GM21528 (cell line): ENCODE results near the gene STAMBPL1.

ENCODE experiments used
- ATAC-seq: cut with Tn5 transposase; IDR thresholded peaks from one replicate; pipeline ENCODE4 v1.9.1; 2021; ENCODE audit warnings: mild to moderate bottlenecking, moderate library complexity; ENCODE audit not compliant: unreplicated experiment, low FRiP score

STAMBPL1 gene

DNA sequence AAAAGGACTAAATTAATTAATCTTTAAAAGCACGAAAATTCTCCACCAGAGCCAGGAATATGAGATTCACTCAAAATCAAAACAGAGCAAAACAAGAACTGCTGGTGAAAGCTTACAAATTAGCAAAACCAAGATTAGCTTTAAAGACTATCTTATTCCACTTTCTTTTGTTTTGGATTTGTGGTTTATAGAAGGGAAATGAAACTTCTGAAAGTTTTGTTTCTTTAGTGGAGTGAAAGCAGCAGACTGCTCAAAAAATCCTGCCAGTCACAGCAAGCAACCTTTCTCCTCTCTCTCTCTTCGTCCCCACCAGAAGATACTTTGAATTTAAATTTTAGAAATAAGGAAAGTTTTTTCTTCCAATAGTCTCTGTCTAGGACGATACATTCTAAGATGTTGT is 64.8 kb downstream of the STAMBPL1 start:
- ATAC-seq, result no peak

DNA sequence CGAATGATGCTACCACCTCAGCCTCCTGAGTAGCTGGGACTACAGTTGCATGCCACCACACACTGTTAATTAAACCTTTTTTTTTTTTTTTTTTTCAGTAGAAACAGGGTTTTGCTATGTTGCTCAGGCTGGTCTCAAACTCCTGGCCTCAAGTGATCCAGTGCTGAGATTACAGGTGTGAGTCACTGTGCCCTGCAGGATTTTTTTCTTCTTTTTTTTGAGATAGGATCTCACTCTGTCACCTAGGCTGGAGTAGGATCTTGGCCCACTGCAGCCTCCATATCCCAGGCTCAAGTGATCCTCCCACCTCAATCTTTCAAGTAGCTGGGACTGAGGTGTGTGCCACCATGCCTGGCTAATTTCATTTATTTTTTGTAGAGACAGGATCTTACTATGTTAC is 66.2 kb downstream of the STAMBPL1 start:
- no peak for ATAC-seq

DNA sequence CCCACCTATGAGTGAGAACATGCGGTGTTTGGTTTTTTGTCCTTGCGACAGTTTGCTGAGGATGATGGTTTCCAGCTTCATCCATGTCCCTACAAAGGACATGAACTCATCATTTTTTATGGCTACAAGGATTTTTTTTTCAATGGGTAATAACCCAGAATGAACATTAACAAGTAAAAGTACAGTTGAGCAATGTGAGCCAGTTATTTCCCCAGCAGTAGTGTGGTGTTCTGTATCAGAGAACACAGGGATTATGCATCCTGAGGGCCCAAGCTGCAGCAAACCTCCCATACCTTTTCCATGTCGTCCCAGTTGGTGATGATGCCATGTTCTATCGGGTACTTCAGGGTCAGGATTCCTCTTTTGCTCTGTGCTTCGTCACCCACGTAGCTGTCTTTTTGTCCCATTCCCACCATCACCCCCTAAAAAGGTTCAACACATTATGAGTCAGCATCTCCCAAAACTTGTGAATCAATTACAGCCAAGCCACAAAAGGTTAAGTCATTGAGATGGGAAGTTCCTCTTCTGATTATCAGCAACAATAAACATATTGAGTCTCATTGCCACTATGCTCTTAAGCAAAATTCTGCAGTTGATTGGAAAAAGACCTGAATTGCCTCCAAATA is 67.0 kb downstream of the STAMBPL1 start:
- no peak for ATAC-seq

DNA sequence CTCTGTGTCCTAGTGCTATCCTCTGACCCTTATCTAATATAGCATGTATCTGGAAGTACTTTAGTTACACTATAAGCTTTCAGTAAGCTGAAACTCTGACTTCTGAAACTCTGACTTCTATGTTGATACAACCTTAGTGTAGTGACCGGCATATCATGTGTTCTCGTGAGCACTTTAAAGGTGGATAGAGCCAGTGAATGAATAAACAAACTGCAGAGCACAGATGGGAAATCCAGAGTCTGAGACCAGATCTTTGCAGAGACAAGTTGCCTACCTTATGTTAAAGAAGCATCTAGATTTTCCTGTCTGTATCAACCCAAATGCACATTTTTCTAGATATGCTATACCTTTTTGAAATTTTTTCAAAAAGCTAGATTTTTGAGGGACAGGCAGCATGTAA is 69.0 kb downstream of the STAMBPL1 start:
- ATAC-seq, result no peak

DNA sequence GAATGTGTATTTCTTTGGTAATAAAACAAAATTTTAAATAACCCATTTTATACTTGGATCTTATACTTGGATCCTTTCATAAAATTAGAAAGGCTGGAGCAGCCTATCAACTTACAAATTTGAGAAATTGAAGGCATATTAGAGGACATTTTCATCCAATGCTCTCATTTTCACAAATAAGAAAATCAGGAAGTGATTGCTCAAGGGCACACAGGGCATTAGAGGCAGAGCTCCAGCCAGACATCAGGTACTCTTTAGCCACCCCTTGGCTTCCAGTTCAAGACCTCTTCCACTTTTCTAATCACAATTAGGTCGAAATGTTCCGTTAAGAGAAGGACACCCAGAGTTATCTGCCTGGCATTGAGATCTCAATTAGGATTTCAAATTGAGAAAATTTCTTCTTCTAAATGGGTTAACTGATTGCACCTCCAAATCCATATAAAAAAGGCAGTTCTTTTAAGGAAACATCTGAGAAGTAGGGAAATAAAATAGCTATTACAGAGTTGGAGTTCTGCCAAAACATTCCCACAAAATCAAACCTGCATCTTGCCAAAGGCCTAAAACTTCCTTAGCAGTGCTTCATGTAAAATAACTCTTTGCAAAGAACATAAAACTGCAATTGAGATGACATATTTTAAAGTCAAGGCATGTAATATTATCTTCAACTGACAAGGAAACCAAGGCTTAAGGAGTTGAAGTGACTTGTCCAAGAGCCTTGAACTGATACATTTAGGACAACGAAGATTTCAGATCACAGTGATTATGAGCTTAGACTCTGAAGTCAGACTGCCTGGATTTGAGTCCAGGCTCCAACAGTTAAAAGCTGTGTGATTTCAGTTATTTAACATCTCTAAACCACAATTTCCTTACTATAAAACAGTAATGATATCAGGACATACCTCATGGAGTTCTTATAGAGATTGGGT is 70.1 kb downstream of the STAMBPL1 start:
- no peak for ATAC-seq

DNA sequence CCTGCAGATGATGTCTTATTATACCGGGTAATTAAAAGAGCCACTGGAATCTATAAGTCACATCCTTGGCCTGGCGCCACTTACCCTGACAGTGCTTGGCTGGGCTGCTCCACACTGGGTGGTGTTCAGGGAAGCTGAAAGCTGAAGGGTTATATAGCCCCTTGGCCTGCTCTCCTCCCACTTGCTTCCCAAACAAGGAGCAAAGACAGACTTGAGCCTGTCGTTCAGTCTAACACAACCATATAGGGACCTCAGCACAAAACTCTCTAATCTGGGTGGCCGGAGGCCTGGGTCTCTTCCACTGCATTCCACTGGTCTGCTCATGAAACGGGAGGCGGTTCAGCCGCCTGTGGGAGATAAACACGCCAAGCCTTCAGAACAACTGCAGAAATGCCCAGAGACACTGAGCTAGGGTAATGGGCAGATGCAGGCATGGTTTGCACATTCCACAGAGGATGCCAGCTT is 72.6 kb downstream of the STAMBPL1 start, which contains the start of gene ACTA2:
ACTA2 (minus strand) TSS at position 127 of the 465 bp plus-strand sequence. CDS start 3,843 bp downstream, outside the sequence.
- no peak for ATAC-seq

DNA sequence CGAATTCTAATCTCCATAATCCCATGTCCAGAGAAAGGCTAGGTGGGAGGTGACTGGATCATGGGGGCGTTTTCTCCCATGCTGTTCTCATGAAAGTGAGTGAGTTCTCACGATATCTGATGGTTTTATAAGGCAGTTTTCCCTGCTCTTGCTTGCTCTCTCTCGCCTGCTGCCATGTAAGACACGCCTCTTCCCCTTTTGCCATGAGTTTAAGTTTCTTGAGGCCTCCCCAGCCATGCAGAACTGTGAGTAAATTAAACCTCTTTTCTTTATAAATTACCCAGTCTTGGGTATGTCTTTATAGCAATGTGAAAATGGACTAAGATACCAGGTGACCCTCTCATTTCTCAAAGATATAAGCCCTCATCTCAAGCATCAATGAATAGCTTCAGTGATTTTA is 73.6 kb downstream of the STAMBPL1 start:
- ATAC-seq, result no peak

DNA sequence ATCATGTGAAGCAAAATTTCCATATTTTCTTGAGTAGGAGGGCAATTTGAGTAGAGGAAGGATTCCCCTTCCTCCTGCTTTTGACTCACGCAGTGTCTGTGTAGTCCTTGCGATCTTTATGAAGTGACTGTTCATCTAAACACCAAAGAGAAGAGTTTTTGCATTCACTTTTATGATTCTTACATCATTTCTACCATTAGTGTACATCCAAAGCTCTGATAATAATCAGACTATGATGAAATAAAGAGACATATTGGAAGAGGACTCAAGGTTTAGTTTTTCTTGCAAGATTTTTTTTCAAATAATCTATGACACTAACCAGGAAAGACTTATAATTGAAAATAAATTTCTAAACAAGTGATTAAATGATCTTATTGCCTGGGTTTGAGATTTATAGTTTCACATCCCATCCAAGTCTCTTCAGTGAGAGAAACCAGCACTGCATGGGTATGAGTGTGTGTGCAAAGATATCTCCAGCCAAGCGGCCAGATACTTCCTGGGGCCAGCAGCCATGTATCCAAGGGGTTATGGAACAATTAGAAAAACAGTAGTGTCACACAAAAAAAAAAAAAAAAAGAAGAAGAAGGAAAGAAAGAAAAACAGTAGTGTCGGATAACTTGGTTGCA is 74.5 kb downstream of the STAMBPL1 start:
- ATAC-seq, result no peak

DNA sequence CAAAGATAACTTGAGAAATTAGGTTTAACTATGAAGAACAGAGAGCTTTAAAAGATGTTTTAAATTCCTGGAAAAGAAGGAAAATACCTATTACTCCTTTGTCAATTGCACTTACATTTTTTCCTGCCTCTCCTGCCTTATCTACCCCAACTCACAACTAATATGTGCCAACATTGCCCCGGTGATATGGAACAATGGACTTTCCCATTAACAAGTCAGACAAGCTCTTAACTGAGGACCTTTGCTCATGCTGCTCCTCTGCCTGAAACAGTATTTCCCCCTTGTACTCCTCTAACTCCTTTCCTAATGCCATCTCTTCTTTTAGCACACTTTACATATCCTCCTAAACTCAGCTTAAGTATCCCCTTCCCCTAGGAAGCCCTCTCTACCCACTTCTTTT is 77.3 kb downstream of the STAMBPL1 start:
- no peak for ATAC-seq

DNA sequence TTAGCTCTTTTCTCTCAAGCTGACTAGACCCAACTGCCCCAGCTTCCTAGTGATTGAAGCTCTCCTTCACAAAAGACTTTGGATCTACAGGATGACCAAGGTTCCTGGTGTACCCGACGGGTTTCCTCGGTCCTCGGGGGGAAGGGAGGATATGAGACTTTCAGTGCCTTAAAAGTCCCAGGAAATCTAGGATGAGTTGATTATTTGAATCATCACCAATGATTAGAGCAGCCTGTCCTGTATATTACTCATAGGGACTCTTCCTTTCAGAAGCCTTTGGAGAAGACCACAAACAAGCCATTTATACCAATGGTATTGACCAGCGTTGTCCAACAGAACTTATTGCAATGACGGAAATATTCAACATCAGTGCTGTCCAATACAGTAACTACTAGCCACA is 78.7 kb downstream of the STAMBPL1 start:
- ATAC-seq, result no peak

DNA sequence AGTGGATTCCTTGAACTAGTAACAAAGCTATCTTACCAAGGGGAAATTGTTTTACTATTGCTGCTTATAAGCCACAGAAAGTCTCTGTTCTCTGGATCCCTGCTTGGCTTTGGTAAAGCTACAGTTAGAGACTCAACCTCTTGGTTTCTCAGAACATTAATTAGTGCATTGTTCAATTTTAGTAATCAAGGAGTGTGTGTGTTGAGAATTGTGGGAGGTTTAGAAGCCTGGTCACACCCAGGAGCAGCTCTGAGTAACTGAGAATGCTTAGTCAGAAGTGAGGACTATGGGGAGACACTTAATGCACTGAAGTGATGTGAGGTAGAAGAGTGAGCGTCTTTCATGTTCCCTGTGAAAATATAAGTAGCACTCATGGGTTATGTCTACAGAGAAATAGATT is 80.8 kb downstream of the STAMBPL1 start:
- ATAC-seq, result no peak

DNA sequence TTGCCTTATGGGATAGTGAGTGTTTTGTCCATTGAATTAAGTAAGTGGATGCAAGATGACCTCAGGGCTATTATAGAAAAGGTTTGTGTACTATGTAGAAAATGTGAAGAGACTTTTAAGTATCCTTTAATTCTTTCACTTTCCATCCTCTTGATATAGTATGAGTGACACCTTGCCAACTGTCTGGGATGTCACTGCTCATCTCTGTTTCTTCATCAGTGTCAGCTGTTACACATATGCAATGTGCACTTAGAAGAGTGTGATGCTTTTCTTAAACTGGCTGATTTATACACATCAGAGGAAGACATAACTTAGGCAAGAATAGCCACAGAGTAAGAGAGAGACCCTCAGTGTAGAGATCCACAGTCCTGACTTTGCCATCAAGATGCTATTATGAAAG is 81.2 kb downstream of the STAMBPL1 start:
- no peak for ATAC-seq

DNA sequence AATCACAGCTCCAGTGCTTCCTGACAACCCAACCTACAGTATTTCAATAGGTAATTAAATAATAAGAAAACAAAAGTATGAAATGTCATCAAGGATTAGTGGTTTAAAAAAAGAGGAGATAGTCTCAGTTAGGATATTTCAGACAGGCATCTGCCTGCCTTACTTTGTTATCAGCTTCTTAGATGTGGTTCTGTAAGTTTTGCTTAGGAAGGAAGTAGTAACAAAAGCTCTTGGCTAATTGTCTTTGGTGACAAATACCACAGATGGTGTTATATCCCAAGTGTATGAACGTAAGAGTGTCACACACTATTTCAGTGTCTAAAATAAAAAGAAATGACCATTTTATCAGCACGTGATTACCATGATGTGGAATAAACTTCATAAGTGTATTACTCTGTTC is 82.3 kb downstream of the STAMBPL1 start:
- no peak for ATAC-seq

DNA sequence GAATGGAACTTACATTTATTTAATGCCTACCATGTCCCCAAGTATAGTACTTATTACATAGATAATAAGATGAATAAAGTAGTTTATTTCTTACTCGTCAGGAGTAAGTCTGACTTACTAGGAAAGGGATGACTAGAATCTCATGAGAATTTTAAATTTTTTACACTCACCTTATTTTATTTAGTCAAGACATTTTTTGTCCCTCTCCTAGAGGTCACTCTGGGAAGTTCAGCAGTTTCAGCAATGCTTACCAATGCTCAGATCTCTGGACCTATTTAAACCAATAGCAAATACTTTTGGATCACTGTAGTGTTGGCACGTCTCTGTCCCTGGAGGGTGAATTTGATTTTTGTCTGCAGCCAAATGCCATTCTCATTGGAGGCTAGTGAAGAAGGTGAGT is 83.3 kb downstream of the STAMBPL1 start:
- no peak for ATAC-seq

DNA sequence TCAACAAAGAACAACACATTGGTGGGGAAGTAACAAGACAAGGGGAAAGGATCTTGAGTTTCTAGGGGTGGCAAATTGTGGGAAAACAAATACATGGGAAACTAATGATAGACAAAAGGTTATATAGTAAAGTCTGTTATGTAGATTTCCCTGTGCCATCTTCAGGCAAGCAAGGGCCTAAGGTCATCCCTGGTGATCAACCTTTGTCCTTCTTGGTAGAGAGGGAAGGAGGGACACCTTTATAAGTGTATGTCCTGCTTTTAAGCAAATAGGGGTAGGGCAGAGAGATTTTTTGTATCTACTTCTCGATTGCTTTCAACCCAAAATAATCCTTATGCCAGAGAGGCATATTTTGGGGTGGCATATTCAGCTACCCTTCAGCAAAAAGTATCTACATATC is 84.3 kb downstream of the STAMBPL1 start:
- no peak for ATAC-seq

DNA sequence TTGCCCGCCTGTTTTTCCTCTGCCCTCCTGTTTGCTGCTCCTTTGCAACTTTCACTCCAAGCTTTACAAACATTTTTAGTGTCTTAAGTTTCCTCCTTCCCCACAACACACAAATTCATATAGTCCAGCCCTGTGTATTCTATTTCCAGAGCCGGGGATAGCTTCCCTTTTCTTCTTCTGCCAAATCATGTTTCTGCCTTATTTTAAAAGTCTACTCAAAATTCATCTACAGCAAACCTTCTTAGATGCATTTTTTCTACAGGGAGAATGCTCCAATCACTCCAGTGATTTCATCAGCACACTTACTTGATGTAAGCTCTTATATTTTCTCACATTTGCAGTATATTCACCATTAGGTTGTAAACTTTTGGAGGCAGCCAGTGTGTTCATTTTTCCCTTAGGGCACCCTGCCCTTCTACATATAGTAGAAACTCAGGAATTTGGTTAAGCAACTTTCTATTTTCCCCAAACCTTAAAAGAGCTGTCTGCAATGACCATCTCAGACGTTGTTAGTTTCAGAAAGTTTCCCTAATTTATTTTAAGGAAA is 84.9 kb downstream of the STAMBPL1 start:
- no peak for ATAC-seq

DNA sequence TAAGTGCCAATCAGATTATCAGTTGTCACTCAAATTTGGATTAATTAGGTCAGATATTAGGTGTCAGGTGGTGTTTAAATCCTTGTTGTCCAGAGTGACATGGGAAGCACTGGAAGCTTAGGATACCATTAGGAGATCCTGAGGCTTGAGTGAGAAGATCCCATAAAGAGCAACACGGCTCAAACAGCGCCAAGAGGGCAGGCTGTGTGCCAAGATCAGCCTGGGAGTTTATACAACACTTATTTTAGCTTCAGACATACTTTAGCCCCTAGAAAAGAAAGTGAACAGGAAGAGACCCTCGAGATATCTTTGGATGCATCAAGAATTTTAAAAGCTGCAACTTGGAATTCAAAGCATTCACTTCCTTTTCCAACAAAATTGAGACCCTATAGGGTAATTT is 86.8 kb downstream of the STAMBPL1 start:
- ATAC-seq, result no peak

DNA sequence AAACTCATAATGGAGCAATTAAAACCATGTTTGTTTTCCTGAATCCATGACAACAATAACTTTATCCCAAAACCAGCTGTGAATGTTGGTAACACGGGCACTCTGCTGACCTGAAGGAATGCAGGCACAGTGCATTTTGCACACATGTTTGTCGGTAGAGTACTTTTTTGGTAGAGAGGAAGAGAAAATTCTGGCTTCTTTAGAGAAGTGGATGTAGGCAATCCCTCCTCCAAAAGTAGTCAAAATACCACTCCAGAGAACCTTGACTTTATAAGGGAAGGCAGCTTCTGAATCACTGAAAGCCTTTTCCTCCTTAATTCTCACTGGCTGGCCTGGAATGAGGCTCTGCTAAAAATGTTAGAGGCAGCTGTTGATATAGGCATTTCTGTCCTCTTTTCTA is 88.3 kb downstream of the STAMBPL1 start:
- no peak for ATAC-seq

DNA sequence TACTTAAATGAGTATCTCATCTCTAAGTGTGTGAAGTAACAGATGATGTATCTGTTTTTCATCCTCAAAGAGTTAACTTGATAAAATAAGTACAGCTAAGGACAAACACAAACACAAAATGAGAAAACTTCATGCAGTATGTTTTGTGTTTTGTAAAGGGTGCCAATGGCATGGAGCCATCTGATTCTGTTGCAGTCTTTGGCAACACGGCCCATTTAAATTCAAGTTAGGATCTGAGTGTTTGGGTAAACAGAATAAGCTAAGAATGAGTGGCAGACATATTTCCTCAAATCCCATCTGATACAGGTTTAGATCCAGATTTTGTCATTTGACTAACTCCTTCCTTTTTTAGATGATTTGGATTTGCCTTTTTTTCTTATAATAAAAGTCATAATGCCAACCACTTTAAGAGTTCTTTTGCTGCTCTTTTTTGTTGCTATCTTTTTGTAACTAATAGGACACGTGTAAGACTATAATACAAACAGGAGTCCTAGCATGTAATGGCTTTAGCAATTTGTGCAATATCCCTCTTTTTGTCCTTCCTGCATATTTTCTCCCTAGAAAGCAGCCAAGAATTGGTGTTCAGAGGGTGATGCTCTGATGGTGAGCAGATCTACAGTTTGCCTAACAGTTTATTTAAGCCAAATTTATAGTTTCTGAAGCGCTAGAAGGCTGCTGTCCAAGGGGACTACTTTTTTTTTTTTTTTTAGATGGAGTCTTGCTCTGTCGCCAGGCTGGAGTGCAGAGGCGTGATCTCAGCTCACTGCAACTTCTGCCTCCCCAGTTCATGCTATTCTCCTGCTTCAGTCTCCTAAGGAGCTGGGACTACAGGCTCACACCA is 91.4 kb downstream of the STAMBPL1 start:
- ATAC-seq, result no peak
